Ectodermal cell (in vitro differentiated cells): ENCODE results near the gene IL6ST.
"Not testable (repeated sequence)": the region's sequence is repeated elsewhere in the genome, so short reads cannot be mapped to it uniquely, and the experiment has no call there.

Experiments used
- H3K27ac ChIP-seq: 2 replicates; pipeline ENCODE4 v1.7.0; 2013; ENCODE audit warnings: mild to moderate bottlenecking, low read depth, low read length; ENCODE audit not compliant: insufficient read depth, poor library complexity, severe bottlenecking
- H3K27me3 ChIP-seq: 2 replicates; pipeline ENCODE4 v1.7.0; 2013; ENCODE audit warnings: mild to moderate bottlenecking, low read length; ENCODE audit not compliant: insufficient read depth, control insufficient read depth, poor library complexity, severe bottlenecking
- H3K36me3 ChIP-seq: one replicate; pipeline ENCODE4 v1.7.0; 2013; ENCODE audit warnings: low read length; ENCODE audit not compliant: control insufficient read depth, insufficient read depth
- H3K4me1 ChIP-seq: one replicate; pipeline ENCODE4 v1.7.0; 2013; ENCODE audit warnings: low read length; ENCODE audit not compliant: control insufficient read depth, insufficient read depth
- H3K4me3 ChIP-seq: 2 replicates; pipeline ENCODE4 v1.7.0; 2013; ENCODE audit warnings: low read depth, low read length, control low read depth; ENCODE audit not compliant: insufficient read depth
- H3K9me3 ChIP-seq: 2 replicates; pipeline ENCODE4 v1.7.0; 2013; ENCODE audit warnings: mild to moderate bottlenecking, low read length, moderate library complexity; ENCODE audit not compliant: control insufficient read depth
- WGBS, 2 experiments: methylation state at CpG; one replicate each; pipeline ENCODE4 v1.1.7; 2013; ENCODE audit warnings: missing lambda C conversion rate in 2 of 2; 5-methylcytosine and 5-hydroxymethylcytosine counted together

The IL6ST gene

DNA sequence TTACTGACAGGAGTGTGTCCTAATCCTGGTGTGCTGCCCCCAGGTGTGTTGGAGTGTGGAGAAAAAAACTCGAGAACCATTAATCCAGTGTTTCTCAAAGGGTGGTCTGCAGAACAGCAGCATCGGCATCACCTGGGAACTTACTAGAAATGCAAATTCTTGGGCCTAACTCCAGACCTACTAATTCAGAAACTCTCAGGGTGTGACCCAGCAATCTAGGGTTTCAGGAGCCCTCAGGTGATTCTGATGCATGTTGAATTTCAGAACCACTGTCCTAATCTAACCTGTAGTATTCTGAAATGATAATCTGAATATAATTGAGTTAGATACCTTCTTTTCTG lies 30.0 kb upstream of the IL6ST start:
- H3K9me3 ChIP-seq, result no peaks in the 10 kb centered on the region
- no peaks in the 10 kb centered on the region for H3K27me3 ChIP-seq
- H3K4me3 ChIP-seq, result no peak overlapping the region
- no peaks in the 10 kb centered on the region for H3K4me1 ChIP-seq
- no peaks in the 10 kb centered on the region for H3K36me3 ChIP-seq
- WGBS, 2 experiments, result 94 to 97% methylated on average over 2 of the region's 2 CpGs
- H3K27ac ChIP-seq, result no peak overlapping the region

DNA sequence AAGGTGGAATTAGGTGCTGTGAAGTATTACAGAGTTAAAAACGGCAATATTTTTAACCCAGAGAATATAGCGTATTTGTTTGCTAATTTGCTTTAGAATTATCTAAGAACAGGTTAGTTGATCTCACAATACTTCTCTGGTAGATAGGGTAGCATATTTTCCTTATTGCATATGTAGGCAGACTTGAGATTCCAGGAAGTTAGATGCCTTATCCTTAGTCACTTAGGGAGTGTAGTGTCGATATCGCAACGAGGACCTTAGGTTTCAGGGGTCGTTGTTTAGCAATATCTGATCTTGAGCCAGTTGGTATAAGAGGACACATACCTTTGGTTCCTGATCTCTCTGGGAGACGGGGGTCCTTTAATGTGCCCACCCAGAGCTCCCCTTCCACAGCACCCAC lies 28.5 kb upstream of the IL6ST start:
- H3K4me3 ChIP-seq, result no peak overlapping the region
- no peaks in the 10 kb centered on the region for H3K27me3 ChIP-seq
- WGBS, 2 experiments, result 96 to 97% methylated on average over 7 of the region's 7 CpGs
- no peaks in the 10 kb centered on the region for H3K36me3 ChIP-seq
- H3K9me3 ChIP-seq, result no peaks in the 10 kb centered on the region
- no peaks in the 10 kb centered on the region for H3K4me1 ChIP-seq
- no peak overlapping the region for H3K27ac ChIP-seq

DNA sequence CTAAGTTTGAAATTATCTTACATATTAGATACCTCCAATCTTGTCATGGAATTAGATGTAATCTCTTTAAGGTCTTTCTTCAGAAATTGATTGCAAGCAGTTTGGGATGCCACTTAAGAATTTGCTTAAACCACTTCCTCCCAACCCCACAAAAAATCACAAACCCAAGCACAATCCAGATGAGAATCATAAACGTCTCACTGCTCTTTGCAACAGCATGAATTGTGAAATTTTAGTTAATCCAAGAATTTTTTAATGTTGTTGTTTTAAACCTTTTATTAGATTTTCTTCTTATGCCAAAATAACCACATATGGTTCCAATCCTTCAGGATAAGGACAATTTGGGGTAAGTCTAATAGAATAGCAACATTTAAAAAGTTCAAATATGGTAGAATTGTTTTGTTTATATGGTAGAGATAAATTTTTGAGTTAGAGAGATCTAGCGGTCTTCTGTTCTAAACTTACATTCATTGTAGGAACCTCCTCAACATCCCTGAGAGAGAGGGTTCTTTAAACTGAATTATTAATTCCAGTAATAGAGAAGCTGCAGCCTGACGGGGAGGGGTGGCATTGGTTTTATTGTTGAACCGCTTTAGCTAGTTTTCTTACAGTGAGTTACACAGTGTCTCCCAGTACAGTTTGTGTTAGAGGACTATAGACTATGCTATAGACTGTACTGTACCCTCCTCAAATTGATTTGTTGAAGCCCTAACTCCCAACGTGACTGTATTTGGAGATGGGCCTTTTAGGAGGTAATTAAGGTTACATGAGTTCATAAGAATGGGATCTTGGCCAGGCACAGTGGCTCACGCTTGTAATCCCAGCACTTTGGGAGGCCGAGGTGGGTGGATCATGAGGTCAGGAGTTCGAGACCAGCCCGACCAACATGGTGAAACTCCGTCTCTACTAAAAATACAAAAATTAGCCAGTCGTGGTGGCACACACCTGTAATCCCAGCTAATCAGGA lies 24.8 kb upstream of the IL6ST start:
- Histone ChIP-seq H3K4me3 (no peak overlapping the region), H3K4me1 (no peaks in the 10 kb centered on the region), H3K27me3 (no peaks in the 10 kb centered on the region), H3K27ac (no peak overlapping the region), H3K9me3 (no peaks in the 10 kb centered on the region), H3K36me3 (no peaks in the 10 kb centered on the region)
- 89 to 91% methylated on average over 9 to 11 of the region's 11 CpGs for WGBS, 2 experiments

DNA sequence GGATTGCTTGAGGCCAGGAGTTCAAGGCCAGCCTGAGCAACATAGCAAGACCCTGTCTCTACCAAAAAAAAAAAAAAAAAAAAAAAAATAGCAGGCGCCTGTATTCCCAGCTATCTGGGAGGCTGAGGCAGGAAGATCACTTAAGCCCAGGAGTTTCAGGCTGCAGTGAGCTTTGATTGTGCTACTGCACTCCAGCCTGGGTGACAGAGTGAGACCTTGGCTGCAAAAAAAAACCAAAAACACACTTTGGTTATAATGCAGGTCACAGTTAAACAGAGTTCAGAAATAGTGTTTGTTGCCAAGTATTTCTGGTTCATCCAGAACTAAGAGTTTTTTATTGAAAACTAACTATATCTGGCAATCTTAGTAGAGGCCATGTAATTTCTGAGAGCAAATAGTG lies 24.1 kb upstream of the IL6ST start:
- H3K4me1 ChIP-seq, result no peaks in the 10 kb centered on the region
- H3K36me3 ChIP-seq, result no peaks in the 10 kb centered on the region
- no peak overlapping the region for H3K27ac ChIP-seq
- WGBS, 2 experiments, result 75 to 100% methylated on average over 1 of the region's 1 CpG
- H3K27me3 ChIP-seq, result no peaks in the 10 kb centered on the region
- H3K9me3 ChIP-seq, result no peaks in the 10 kb centered on the region
- H3K4me3 ChIP-seq, result no peak overlapping the region

DNA sequence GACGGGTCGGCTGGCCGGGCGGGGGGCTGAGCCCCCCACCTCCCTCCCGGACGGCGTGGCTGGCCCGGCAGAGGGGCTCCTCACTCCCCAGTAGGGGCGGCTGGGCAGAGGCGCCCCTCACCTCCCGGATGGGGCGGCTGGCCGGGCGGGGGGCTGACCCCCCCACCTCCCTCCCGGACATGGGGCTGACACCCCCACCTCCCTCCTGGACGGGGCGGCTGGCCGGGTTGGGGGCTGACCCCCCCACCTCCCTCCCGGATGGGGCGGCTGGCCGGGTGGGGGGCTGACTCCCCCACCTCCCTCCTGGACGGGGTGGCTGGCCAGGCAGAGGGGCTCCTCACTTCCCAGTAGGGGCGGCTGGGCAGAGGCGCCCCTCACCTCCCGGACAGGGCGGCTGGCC lies 19.9 kb upstream of the IL6ST start:
- not testable (repeated sequence) for H3K36me3 ChIP-seq, H3K27me3 ChIP-seq, H3K4me1 ChIP-seq, H3K9me3 ChIP-seq, H3K27ac ChIP-seq, H3K4me3 ChIP-seq
- WGBS, 2 experiments, result 94 to 97% methylated on average over 22 of the region's 26 CpGs

DNA sequence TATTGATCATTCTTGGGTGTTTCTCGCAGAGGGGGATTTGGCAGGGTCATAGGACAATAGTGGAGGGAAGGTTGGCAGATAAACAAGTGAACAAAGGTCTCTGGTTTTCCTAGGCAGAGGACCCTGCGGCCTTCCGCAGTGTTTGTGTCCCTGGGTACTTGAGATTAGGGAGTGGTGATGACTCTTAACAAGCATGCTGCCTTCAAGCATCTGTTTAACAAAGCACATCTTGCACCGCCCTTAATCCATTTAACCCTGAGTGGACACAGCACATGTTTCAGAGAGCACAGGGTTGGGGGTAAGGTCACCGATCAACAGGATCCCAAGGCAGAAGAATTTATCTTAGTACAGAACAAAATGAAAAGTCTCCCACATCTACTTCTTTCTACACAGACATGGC lies 19.2 kb upstream of the IL6ST start:
- WGBS, 2 experiments, result 100% methylated on average over 1 of the region's 5 CpGs
- not testable (repeated sequence) for H3K36me3 ChIP-seq, H3K27me3 ChIP-seq, H3K4me1 ChIP-seq, H3K4me3 ChIP-seq, H3K9me3 ChIP-seq, H3K27ac ChIP-seq

DNA sequence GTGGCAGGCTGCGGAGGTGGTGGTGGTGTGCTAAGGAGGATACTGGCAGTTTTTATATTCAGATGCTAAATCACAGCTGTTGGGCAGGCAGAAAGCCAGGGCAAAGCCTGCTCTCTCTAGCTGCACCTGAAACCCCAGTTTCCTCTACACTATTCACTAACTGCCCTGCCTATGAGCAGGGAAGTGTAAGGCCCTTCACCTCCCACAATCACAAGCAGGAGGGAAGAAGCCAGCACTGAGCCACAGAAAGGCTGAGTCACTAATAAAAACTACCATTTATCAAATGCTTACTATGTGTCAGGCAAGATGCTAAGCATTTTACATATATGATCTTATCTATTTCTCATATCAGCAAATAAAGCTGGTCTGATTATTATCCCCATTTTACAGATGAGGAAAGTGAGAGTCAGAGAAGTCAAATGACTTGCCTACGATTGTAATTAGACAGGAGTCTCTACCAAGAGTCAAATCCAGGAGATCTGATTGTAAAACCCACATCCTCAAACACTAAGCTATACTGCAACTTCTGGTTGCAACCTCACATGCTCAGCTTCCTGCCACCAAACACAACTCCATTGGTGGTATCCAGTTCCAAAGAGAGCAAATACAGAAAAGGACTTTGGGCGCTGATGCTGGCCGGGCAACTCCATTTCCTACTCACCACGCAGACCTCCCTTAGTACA lies 17.7 kb upstream of the IL6ST start:
- Histone ChIP-seq H3K4me1 (no peaks in the 10 kb centered on the region), H3K36me3 (no peaks in the 10 kb centered on the region), H3K9me3 (no peaks in the 10 kb centered on the region), H3K4me3 (no peak overlapping the region), H3K27ac (no peak overlapping the region), H3K27me3 (no peaks in the 10 kb centered on the region)
- WGBS, 2 experiments, result 84 to 87% methylated on average over 5 of the region's 5 CpGs

DNA sequence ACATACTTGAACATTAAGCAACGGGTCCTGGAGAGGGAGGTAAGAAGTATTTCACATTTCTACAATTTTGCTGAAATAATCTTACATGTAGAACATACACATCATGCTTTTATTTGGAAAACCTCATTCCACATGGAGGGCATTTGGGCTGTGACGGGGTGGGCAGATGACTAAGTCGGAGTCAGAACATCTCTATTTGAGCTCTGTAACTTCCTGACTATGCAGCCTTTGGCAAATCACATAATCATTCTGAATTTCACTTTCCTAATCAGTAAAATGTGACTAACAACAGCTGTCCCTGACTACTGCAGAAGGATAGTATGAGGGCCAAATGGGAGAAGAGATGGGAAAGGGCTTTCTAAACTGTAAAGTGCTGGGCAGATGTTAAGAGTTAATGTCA lies 17.1 kb upstream of the IL6ST start:
- no peak overlapping the region for H3K27ac ChIP-seq
- 89 to 93% methylated on average over 2 to 3 of the region's 3 CpGs for WGBS, 2 experiments
- no peak overlapping the region for H3K4me3 ChIP-seq
- no peaks in the 10 kb centered on the region for H3K9me3 ChIP-seq
- no peaks in the 10 kb centered on the region for H3K27me3 ChIP-seq
- no peaks in the 10 kb centered on the region for H3K36me3 ChIP-seq
- no peaks in the 10 kb centered on the region for H3K4me1 ChIP-seq

DNA sequence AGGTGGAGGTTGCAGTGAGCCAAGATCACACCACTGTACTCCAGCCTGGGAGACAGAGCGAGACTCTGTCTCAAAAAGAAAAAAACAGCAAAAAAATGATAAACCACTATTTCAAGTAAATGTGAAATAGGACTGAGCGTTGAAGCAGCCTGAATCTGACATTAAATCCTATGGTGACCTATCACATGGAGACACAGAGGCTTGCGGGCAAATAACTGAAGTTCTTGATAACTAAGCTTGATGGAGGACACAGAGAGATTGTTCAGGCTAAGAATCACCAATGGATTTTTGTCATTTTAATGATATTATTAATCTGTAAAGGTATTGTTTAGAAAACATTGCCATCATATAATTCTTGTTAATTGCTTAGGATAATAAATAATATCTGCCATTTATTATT lies 15.7 kb upstream of the IL6ST start:
- WGBS, 2 experiments, result 92 to 95% methylated on average over 2 to 3 of the region's 3 CpGs
- H3K4me1 ChIP-seq, result no peaks in the 10 kb centered on the region
- H3K9me3 ChIP-seq, result no peaks in the 10 kb centered on the region
- H3K27me3 ChIP-seq, result no peaks in the 10 kb centered on the region
- H3K27ac ChIP-seq, result no peak overlapping the region
- no peaks in the 10 kb centered on the region for H3K36me3 ChIP-seq
- no peak overlapping the region for H3K4me3 ChIP-seq

DNA sequence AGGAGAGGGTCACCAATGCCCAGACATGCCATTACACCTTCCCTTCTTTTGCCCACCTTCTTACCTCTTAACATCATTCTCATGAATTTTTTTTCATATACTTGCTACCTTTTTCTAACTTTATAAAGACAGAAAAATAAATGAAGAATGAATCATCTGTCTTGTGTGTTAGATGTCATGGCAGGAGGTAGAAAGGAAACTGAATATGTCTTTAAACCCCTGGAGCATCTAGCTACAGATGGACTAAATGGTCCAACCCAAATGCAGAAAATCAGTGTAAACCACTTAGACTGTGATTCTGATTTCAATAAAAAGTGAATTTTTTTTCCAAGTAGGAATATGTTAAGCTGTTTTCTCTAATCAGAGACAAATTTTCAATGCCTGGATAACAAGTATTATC lies 11.8 kb upstream of the IL6ST start:
- Histone ChIP-seq H3K9me3 (no peaks in the 10 kb centered on the region), H3K36me3 (no peaks in the 10 kb centered on the region), H3K27ac (no peak overlapping the region), H3K4me1 (no peaks in the 10 kb centered on the region), H3K4me3 (no peak overlapping the region), H3K27me3 (no peaks in the 10 kb centered on the region)
